ENCODE data around the gene UBA3. TPM values are rescaled to one million over a fixed set of nuclear protein-coding genes. Genes with fewer than 3 reads are reported as not detected.

Gene UBA3
- total RNA-seq: 10 to 100 TPM; 57.4 to 59.0 TPM

GRCh38 chr3:69080233-69080920 lies at the start of gene UBA3:
Gene UBA3, minus strand, starts transcription at chr3:69080365. Its CDS starts 12 bp downstream, at chr3:69080353.
- H3K36me3 ChIP-seq: no peaks in the 10 kb centered on the region
- peak within 1 kb of the TSS; percentile 65 to 66 for H3K9ac ChIP-seq (ENCODE audit: low read depth in 2 of 2, low read length in 2 of 2)
- H3K9me3 ChIP-seq: no peaks in the 10 kb centered on the region
- H3K4me1 ChIP-seq: peaks cover 18% of the 10 kb centered on the region
- H3K27me3 ChIP-seq: no peaks in the 10 kb centered on the region
- peak within 1 kb of the TSS; percentile 68 for H3K27ac ChIP-seq
- H3K4me3 ChIP-seq: peak within 1 kb of the TSS; percentile 83
- TF ChIP-seq CTCF (IDR thresholded peaks at IDR 0.05): no peak
- peak; percentile 96 for DNase-seq
- intact Hi-C loops (cut with DNase I): no loop called here

- TF ChIP-seq CTCF (IDR thresholded peaks at IDR 0.05): no peak
- H3K27ac ChIP-seq: no peak overlapping the region
- no peaks in the 10 kb centered on the region for H3K27me3 ChIP-seq
- no peaks in the 10 kb centered on the region for H3K4me1 ChIP-seq
- H3K4me3 ChIP-seq: no peak overlapping the region
- H3K36me3 ChIP-seq: no peaks in the 10 kb centered on the region
- no peak overlapping the region for H3K9ac ChIP-seq (ENCODE audit: low read depth in 2 of 2, low read length in 2 of 2)
- DNase-seq: no peak
- no peaks in the 10 kb centered on the region for H3K9me3 ChIP-seq
- intact Hi-C loops (cut with DNase I): no loop called here
Observed at GRCh38 chr3:69129531-69129930, 49.4 kb upstream of the UBA3 start.

- Histone ChIP-seq H3K4me1 (no peaks in the 10 kb centered on the region), H3K27me3 (no peaks in the 10 kb centered on the region), H3K9me3 (no peaks in the 10 kb centered on the region), H3K9ac (ENCODE audit: low read depth in 2 of 2, low read length in 2 of 2) (no peak overlapping the region), H3K36me3 (no peaks in the 10 kb centered on the region), H3K4me3 (no peak overlapping the region), H3K27ac (no peak overlapping the region)
- DNase-seq: no peak
- intact Hi-C loops (cut with DNase I): no loop called here
- TF ChIP-seq CTCF (IDR thresholded peaks at IDR 0.05): no peak
Observed at GRCh38 chr3:69128509-69128908, 48.3 kb upstream of the UBA3 start.

GRCh38 chr3:69126999-69127398 lies 46.8 kb upstream of the UBA3 start:
- Histone ChIP-seq H3K4me3 (no peak overlapping the region), H3K4me1 (no peaks in the 10 kb centered on the region), H3K27ac (no peak overlapping the region), H3K9ac (ENCODE audit: low read depth in 2 of 2, low read length in 2 of 2) (no peak overlapping the region), H3K9me3 (no peaks in the 10 kb centered on the region), H3K27me3 (no peaks in the 10 kb centered on the region), H3K36me3 (no peaks in the 10 kb centered on the region)
- DNase-seq: no peak
- TF ChIP-seq CTCF (IDR thresholded peaks at IDR 0.05): no peak
- intact Hi-C loops (cut with DNase I): no loop called here

GRCh38 chr3:69126216-69126615 lies 46.1 kb upstream of the UBA3 start:
- Histone ChIP-seq H3K9me3 (no peaks in the 10 kb centered on the region), H3K9ac (ENCODE audit: low read depth in 2 of 2, low read length in 2 of 2) (no peak overlapping the region), H3K27me3 (no peaks in the 10 kb centered on the region), H3K4me3 (no peak overlapping the region), H3K36me3 (no peaks in the 10 kb centered on the region), H3K4me1 (no peaks in the 10 kb centered on the region), H3K27ac (no peak overlapping the region)
- intact Hi-C loops (cut with DNase I): no loop called here
- no peak for DNase-seq
- TF ChIP-seq CTCF (IDR thresholded peaks at IDR 0.05): no peak
